H9 (cell line): Measurements from ENCODE around the gene HMBS. TPM values are rescaled to one million over a fixed set of nuclear protein-coding genes. Genes with fewer than 3 reads are reported as not detected.
A peak's percentile ranks its signal among the peaks of the same experiment; 100 is the strongest.

Source experiments
- DNase-seq: peaks from one replicate; pipeline ENCODE4 v3.0.0-alpha.2; 2017
- H2AFZ ChIP-seq: one replicate; pipeline ENCODE4 v1.6.1; 2013; ENCODE audit warnings: mild to moderate bottlenecking, low read length, control low read depth, moderate library complexity
- H2AK5ac ChIP-seq: 2 replicates; pipeline ENCODE4 v1.6.1; 2013; ENCODE audit warnings: low read length, control low read depth, mixed read lengths; ENCODE audit not compliant: insufficient read length
- H2BK120ac ChIP-seq: one replicate; pipeline ENCODE4 v1.6.1; 2013; ENCODE audit warnings: low read depth, mild to moderate bottlenecking, low read length, control low read depth, inconsistent platforms; ENCODE audit not compliant: poor library complexity, severe bottlenecking
- H2BK12ac ChIP-seq: 2 replicates; pipeline ENCODE4 v1.6.1; 2013; ENCODE audit warnings: low read length, control low read depth, mixed read lengths, low read depth; ENCODE audit not compliant: insufficient read length
- H2BK15ac ChIP-seq: 2 replicates; pipeline ENCODE4 v1.6.1; 2013; ENCODE audit warnings: low read depth, low read length, control low read depth
- H2BK20ac ChIP-seq: one replicate; pipeline ENCODE4 v1.6.1; 2013; ENCODE audit warnings: low read depth, mild to moderate bottlenecking, low read length, control low read depth, inconsistent platforms; ENCODE audit not compliant: poor library complexity, severe bottlenecking
- H2BK5ac ChIP-seq: 2 replicates; pipeline ENCODE4 v1.6.1; 2013; ENCODE audit warnings: low read length, control low read depth, mixed read lengths; ENCODE audit not compliant: insufficient read length
- H3K14ac ChIP-seq: 2 replicates; pipeline ENCODE4 v1.6.1; 2013; ENCODE audit warnings: low read length, control low read depth; ENCODE audit not compliant: insufficient read depth
- H3K18ac ChIP-seq: 2 replicates; pipeline ENCODE4 v1.6.1; 2013; ENCODE audit warnings: low read depth, mild to moderate bottlenecking, mixed read lengths, low read length, control low read depth; ENCODE audit not compliant: insufficient read length
- H3K23ac ChIP-seq: 2 replicates; pipeline ENCODE4 v1.6.1; 2013; ENCODE audit warnings: low read length, control low read depth, mixed read lengths, low read depth; ENCODE audit not compliant: insufficient read length
- H3K23me2 ChIP-seq: 2 replicates; pipeline ENCODE4 v1.6.1; 2013; ENCODE audit warnings: low read depth, mild to moderate bottlenecking, mixed read lengths, low read length, control low read depth; ENCODE audit not compliant: insufficient read length, poor library complexity, severe bottlenecking
- H3K27ac ChIP-seq: 2 replicates; pipeline ENCODE4 v1.5.1; 2013; ENCODE audit warnings: low read length, control low read depth, mixed read lengths, low read depth; ENCODE audit not compliant: insufficient read length
- H3K27me3 ChIP-seq: 2 replicates; pipeline ENCODE4 v1.6.1; 2013; ENCODE audit warnings: low read length, control low read depth, inconsistent platforms; ENCODE audit not compliant: insufficient read depth
- H3K4ac ChIP-seq: 2 replicates; pipeline ENCODE4 v1.6.1; 2013; ENCODE audit warnings: low read depth, mild to moderate bottlenecking, control low read depth, inconsistent platforms, low read length, moderate library complexity
- H3K4me1 ChIP-seq: 2 replicates; pipeline ENCODE4 v1.6.1; 2013; ENCODE audit warnings: low read length, control low read depth, inconsistent platforms; ENCODE audit not compliant: insufficient read depth
- H3K4me2 ChIP-seq: 2 replicates; pipeline ENCODE4 v1.6.1; 2013; ENCODE audit warnings: low read length, control low read depth, mixed read lengths; ENCODE audit not compliant: insufficient read length, insufficient read depth
- H3K56ac ChIP-seq: 2 replicates; pipeline ENCODE4 v1.6.1; 2013; ENCODE audit warnings: low read depth, mild to moderate bottlenecking, mixed read lengths, low read length, control low read depth; ENCODE audit not compliant: insufficient read length
- H3K79me1 ChIP-seq: 2 replicates; pipeline ENCODE4 v1.6.1; 2013; ENCODE audit warnings: low read depth, mild to moderate bottlenecking, moderate library complexity, low read length, control low read depth, inconsistent platforms; ENCODE audit not compliant: insufficient read depth, poor library complexity, severe bottlenecking
- H3K79me2 ChIP-seq: 2 replicates; pipeline ENCODE4 v1.6.1; 2013; ENCODE audit warnings: low read length, control low read depth, inconsistent platforms; ENCODE audit not compliant: insufficient read depth
- H3K9ac ChIP-seq: 2 replicates; pipeline ENCODE4 v1.6.1; 2013; ENCODE audit warnings: low read length, control low read depth, mixed read lengths; ENCODE audit not compliant: insufficient read length; ENCODE audit errors: extremely low read depth
- H3K9me3 ChIP-seq: one replicate; pipeline ENCODE4 v1.6.1; 2013; ENCODE audit warnings: low read depth, low read length, inconsistent platforms; ENCODE audit not compliant: control insufficient read depth
- H3T11ph ChIP-seq: one replicate; pipeline ENCODE4 v1.6.1; 2013; ENCODE audit warnings: mild to moderate bottlenecking, low read length, control low read depth, inconsistent platforms
- H4K20me1 ChIP-seq: one replicate; pipeline ENCODE4 v1.6.1; 2013; ENCODE audit not compliant: control insufficient read depth, insufficient read length, insufficient read depth
- H4K5ac ChIP-seq: 2 replicates; pipeline ENCODE4 v1.6.1; 2013; ENCODE audit warnings: low read depth, mild to moderate bottlenecking, mixed read lengths, low read length, control low read depth; ENCODE audit not compliant: insufficient read length
- H4K8ac ChIP-seq: replicated peaks from 2 replicates; pipeline ENCODE4 v1.6.1; 2013; ENCODE audit warnings: low read length, control low read depth, mixed read lengths, low read depth; ENCODE audit not compliant: insufficient read length
- H4K91ac ChIP-seq: 2 replicates; pipeline ENCODE4 v1.6.1; 2013; ENCODE audit warnings: low read depth, mild to moderate bottlenecking, moderate library complexity, mixed read lengths, low read length, control low read depth; ENCODE audit not compliant: insufficient read length
- H3K27ac Mint-ChIP-seq, 3 experiments: 2 replicates in 2 of 3; 3 replicates in 1 of 3; pipeline ENCODE4 v1.8.0; 2020 to 2021; ENCODE audit warnings: mixed read lengths in 3 of 3, mild to moderate bottlenecking in 1 of 3, moderate library complexity in 1 of 3
- H3K27me3 Mint-ChIP-seq: 2 replicates; pipeline ENCODE4 v1.8.0; 2021; ENCODE audit warnings: low read depth, mild to moderate bottlenecking, moderate library complexity, mixed read lengths
- H3K36me3 Mint-ChIP-seq, 3 experiments: 2 replicates in 2 of 3; 3 replicates in 1 of 3; pipeline ENCODE4 v1.8.0; 2020 to 2021; ENCODE audit warnings: low read depth in 3 of 3, mixed read lengths in 3 of 3; ENCODE audit not compliant: insufficient read depth in 1 of 3
- H3K4me1 Mint-ChIP-seq, 2 experiments: 2 replicates each; pipeline ENCODE4 v1.8.0; 2020; ENCODE audit warnings: mixed read lengths in 2 of 2
- H3K4me3 Mint-ChIP-seq, 2 experiments: 2 replicates in 1 of 2; 3 replicates in 1 of 2; pipeline ENCODE4 v1.8.0; 2020 to 2021; ENCODE audit warnings: mild to moderate bottlenecking in 2 of 2, mixed read lengths in 2 of 2, moderate library complexity in 1 of 2
- H3K9me3 Mint-ChIP-seq, 2 experiments: 2 replicates in 1 of 2; 3 replicates in 1 of 2; pipeline ENCODE4 v1.8.0; 2020; ENCODE audit warnings: mild to moderate bottlenecking in 2 of 2, mixed read lengths in 2 of 2, moderate library complexity in 1 of 2
- CTCF ChIP-seq: fragments of 200-600 bp; sonication (generic); conservative IDR thresholded peaks from 3 replicates; pipeline ENCODE4 v1.8.0; 2021; ENCODE audit warnings: antibody characterized with exemption, mild to moderate bottlenecking
- WGBS: extraction: QIAGEN DNeasy Blood & Tissue Kit; methylation state at CpG from one replicate; pipeline ENCODE4 v1.1.7; 2013; ENCODE audit warnings: missing lambda C conversion rate, low lambda C conversion rate, mixed read lengths; ENCODE audit not compliant: insufficient read length; ENCODE audit errors: extremely low coverage; 5-methylcytosine and 5-hydroxymethylcytosine counted together
- total RNA-seq: library from RNA; stranded (reverse); gene quantifications from 2 replicates; pipeline ENCODE4 v1.2.1, GENCODE V29; 2021

HMBS gene
- total RNA-seq, 1 experiment from 2014 or later = 57.7 TPM

GRCh38 chr11:119107538-119108145 lies 23.0 kb downstream of the HMBS start:
- Histone ChIP-seq H2BK15ac (no peak overlapping the region), H3K4me1 (peaks cover 8% of the 10 kb centered on the region; the same call in 1 of the 2 replicates), H2BK120ac (no peak overlapping the region), H2BK12ac (no peak overlapping the region), H4K8ac (no peak overlapping the region), H3K4ac (no peak overlapping the region), H3K4me2 (peak overlapping the region; percentile 47), H3K18ac (no peak overlapping the region), H3K79me2 (no peaks in the 10 kb centered on the region), H3K79me1 (no peaks in the 10 kb centered on the region), H3K23me2 (peaks cover 10% of the 10 kb centered on the region), H4K5ac (no peak overlapping the region), H3K27me3 (peaks cover 5% of the 10 kb centered on the region; the same call in 1 of the 2 replicates), H3K23ac (no peak overlapping the region), H3K27ac (no peak overlapping the region), H3K9ac (no peak overlapping the region), H4K20me1 (no peaks in the 10 kb centered on the region), H4K91ac (no peak overlapping the region), H3K14ac (no peak overlapping the region), H2BK20ac (no peak overlapping the region), H2AK5ac (no peak overlapping the region), H3K56ac (no peak overlapping the region), H2AFZ (no peak overlapping the region), H3T11ph (no peak overlapping the region), H2BK5ac (no peak overlapping the region), H3K9me3 (no peaks in the 10 kb centered on the region)
- Mint-ChIP-seq H3K9me3 (no peaks in the 10 kb centered on the region; a peak in 1 of 5 replicates), H3K36me3 (no peaks in the 10 kb centered on the region), H3K27me3 (peaks cover 16% of the 10 kb centered on the region), H3K27ac (no peak overlapping the region; a peak in 1 of 7 replicates), H3K4me1 (peaks cover 26 to 29% of the 10 kb centered on the region in 2 experiments), H3K4me3 (peak overlapping the region; percentile 75 to 88)
- no CpG with 5 or more reads among the region's 65 CpGs for WGBS
- no peak for TF ChIP-seq CTCF
- DNase-seq = no peak
